Type B pancreatic cell (in vitro differentiated cells): ENCODE measurements around the gene ARL5B. TPM values are rescaled to one million over a fixed set of nuclear protein-coding genes. Genes with fewer than 3 reads are reported as not detected.

ENCODE experiments used
- DNase-seq: peaks from one replicate; pipeline ENCODE4 v3.0.0; 2021; ENCODE audit warnings: mixed read lengths; ENCODE audit not compliant: unreplicated experiment; ENCODE audit errors: extremely low spot score
- H3K27ac Mint-ChIP-seq: 2 replicates; pipeline ENCODE4 v1.8.0; 2021; ENCODE audit warnings: mild to moderate bottlenecking, mixed read lengths
- H3K27me3 Mint-ChIP-seq: 2 replicates; pipeline ENCODE4 v1.8.0; 2021; ENCODE audit warnings: mixed read lengths
- H3K36me3 Mint-ChIP-seq: 2 replicates; pipeline ENCODE4 v1.8.0; 2021; ENCODE audit warnings: mixed read lengths
- H3K4me1 Mint-ChIP-seq: one replicate; pipeline ENCODE4 v1.8.0; 2021; ENCODE audit warnings: mixed read lengths; ENCODE audit not compliant: unreplicated experiment
- H3K4me3 Mint-ChIP-seq: 2 replicates; pipeline ENCODE4 v1.8.0; 2021; ENCODE audit warnings: mild to moderate bottlenecking, mixed read lengths
- H3K9me3 Mint-ChIP-seq: 2 replicates; pipeline ENCODE4 v1.8.0; 2021; ENCODE audit warnings: mixed read lengths
- CTCF ChIP-seq: fragments of 200-600 bp; sonication (generic); conservative IDR thresholded peaks from 2 replicates; pipeline ENCODE4 v1.5.0; 2021; ENCODE audit warnings: antibody characterized with exemption, mild to moderate bottlenecking
- total RNA-seq: library from RNA; stranded (reverse); gene quantifications from 2 replicates; pipeline ENCODE4 v1.2.1, GENCODE V29; 2021; ENCODE audit warnings: low replicate concordance

The ARL5B gene
- total RNA-seq, 1 donor from 2014 or later = 38.0 TPM

GRCh38 chr10:18664841-18665478 lies 5.7 kb downstream of the ARL5B start:
- no peaks in the 10 kb centered on the region for H3K27me3 Mint-ChIP-seq
- no peak for DNase-seq
- H3K4me1 Mint-ChIP-seq = peaks cover 34% of the 10 kb centered on the region
- TF ChIP-seq CTCF = no peak
- no peaks in the 10 kb centered on the region for H3K9me3 Mint-ChIP-seq
- H3K27ac Mint-ChIP-seq = no peak overlapping the region
- H3K4me3 Mint-ChIP-seq = no peak overlapping the region
- peaks cover 37% of the 10 kb centered on the region for H3K36me3 Mint-ChIP-seq

- peaks cover 29% of the 10 kb centered on the region for H3K4me1 Mint-ChIP-seq
- H3K4me3 Mint-ChIP-seq = peak overlapping the region; percentile 30
- TF ChIP-seq CTCF = no peak
- DNase-seq = no peak
- peaks cover 41% of the 10 kb centered on the region for H3K36me3 Mint-ChIP-seq
- peak overlapping the region; percentile 26 for H3K27ac Mint-ChIP-seq
- H3K27me3 Mint-ChIP-seq = no peaks in the 10 kb centered on the region
- H3K9me3 Mint-ChIP-seq = no peaks in the 10 kb centered on the region
Observed at GRCh38 chr10:18665815-18666558, 6.8 kb downstream of the ARL5B start.

- TF ChIP-seq CTCF = no peak
- Mint-ChIP-seq H3K9me3 (no peaks in the 10 kb centered on the region), H3K4me1 (peaks cover 21% of the 10 kb centered on the region), H3K27me3 (no peaks in the 10 kb centered on the region), H3K4me3 (no peak overlapping the region), H3K27ac (peak overlapping the region; percentile 47), H3K36me3 (peaks cover 35% of the 10 kb centered on the region)
- DNase-seq = no peak
Observed at GRCh38 chr10:18666810-18667209, 7.6 kb downstream of the ARL5B start.

- Mint-ChIP-seq H3K27ac (peak overlapping the region; percentile 34), H3K9me3 (no peaks in the 10 kb centered on the region), H3K4me3 (no peak overlapping the region), H3K36me3 (peaks cover 36% of the 10 kb centered on the region), H3K27me3 (no peaks in the 10 kb centered on the region), H3K4me1 (peaks cover 16% of the 10 kb centered on the region)
- TF ChIP-seq CTCF = no peak
- no peak for DNase-seq
Observed at GRCh38 chr10:18668026-18668425, 8.8 kb downstream of the ARL5B start.

GRCh38 chr10:18675086-18675801 lies 16.0 kb downstream of the ARL5B start:
- TF ChIP-seq CTCF = no peak
- H3K36me3 Mint-ChIP-seq = peaks cover 26% of the 10 kb centered on the region
- no peak overlapping the region for H3K27ac Mint-ChIP-seq
- H3K4me3 Mint-ChIP-seq = no peak overlapping the region
- H3K4me1 Mint-ChIP-seq = no peaks in the 10 kb centered on the region
- no peaks in the 10 kb centered on the region for H3K27me3 Mint-ChIP-seq
- no peak for DNase-seq
- H3K9me3 Mint-ChIP-seq = no peaks in the 10 kb centered on the region
